ENCODE data around the gene DOHH.

The DOHH gene

DNA sequence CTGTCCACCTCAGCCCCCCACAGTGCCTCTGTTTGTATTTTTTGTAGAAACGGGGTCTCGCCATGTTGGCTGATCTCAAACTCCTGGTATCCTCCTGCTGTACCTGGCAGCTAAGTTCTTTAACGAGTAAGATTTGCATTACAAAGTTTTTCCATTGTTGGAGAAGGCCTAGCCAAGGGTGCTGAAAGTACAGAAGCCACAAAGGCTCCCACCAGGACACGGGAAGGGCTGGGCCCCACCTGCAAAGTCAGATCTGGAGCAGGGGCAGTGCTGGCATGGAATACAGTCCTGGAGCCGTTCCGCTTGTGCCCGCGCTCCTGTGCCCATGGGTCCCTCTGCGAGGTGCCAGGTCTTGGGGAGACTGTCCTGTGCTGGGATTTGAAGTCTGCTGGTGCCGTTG is 17.8 kb upstream of the DOHH start:
- no peak overlapping the region for H3K4me3 ChIP-seq (ENCODE audit: low read depth, low read length)
- TF ChIP-seq, protein P1, sequence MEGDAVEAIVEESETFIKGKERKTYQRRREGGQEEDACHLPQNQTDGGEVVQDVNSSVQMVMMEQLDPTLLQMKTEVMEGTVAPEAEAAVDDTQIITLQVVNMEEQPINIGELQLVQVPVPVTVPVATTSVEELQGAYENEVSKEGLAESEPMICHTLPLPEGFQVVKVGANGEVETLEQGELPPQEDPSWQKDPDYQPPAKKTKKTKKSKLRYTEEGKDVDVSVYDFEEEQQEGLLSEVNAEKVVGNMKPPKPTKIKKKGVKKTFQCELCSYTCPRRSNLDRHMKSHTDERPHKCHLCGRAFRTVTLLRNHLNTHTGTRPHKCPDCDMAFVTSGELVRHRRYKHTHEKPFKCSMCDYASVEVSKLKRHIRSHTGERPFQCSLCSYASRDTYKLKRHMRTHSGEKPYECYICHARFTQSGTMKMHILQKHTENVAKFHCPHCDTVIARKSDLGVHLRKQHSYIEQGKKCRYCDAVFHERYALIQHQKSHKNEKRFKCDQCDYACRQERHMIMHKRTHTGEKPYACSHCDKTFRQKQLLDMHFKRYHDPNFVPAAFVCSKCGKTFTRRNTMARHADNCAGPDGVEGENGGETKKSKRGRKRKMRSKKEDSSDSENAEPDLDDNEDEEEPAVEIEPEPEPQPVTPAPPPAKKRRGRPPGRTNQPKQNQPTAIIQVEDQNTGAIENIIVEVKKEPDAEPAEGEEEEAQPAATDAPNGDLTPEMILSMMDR (IDR thresholded peaks at IDR 0.05; ENCODE audit: low read depth, low read length): no peak

DNA sequence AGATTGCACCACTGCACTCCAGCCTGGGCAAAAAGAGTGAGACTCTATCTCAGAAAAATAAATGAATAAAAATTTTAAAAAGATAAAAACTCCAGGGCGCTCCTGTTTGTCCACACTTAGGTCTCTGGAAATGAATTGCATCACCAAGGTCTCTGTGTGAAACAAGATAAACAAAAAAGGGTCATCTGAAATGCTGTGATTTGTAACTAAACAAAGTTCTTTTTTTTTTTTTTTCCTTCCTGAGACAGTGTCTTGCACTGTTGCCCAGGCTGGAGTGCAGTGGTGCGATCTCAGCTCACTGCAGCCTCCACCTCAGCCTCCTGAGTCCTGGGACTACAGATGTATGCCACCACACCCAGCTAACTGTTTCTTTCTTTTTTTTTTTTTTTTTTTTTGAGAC is 17.2 kb upstream of the DOHH start:
- H3K4me3 ChIP-seq (ENCODE audit: low read depth, low read length): no peak overlapping the region
- TF ChIP-seq, protein P1 (IDR thresholded peaks at IDR 0.05; ENCODE audit: low read depth, low read length): no peak

DNA sequence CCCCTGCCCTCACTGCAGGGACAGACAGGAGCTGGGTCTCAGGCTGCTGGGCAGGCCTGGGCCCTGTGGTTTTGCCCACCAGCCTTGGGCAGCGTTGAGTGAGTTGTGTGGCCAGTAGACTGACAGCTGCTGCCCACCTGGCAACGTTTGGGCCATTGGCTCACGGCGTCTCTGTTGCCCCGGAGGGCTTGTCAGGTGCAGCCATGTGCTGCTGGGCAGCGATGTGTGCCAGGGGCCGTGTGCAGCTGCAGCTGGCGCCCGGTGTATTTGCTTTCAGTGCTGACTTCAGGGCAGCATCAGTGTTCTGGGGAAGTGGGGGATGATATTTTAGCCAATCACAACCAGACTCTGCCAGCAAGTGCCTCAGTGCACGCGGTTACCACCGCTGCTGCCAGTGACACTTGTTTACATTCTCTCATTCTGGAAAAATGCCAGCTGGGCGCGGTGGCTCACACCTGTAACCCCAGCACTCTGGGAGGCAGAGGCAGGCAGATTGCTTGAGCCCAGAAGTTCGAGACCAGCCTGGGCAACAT is 16.3 kb upstream of the DOHH start:
- TF ChIP-seq, protein P1 (IDR thresholded peaks at IDR 0.05; ENCODE audit: low read depth, low read length): no peak
- H3K4me3 ChIP-seq (ENCODE audit: low read depth, low read length): no peak overlapping the region

DNA sequence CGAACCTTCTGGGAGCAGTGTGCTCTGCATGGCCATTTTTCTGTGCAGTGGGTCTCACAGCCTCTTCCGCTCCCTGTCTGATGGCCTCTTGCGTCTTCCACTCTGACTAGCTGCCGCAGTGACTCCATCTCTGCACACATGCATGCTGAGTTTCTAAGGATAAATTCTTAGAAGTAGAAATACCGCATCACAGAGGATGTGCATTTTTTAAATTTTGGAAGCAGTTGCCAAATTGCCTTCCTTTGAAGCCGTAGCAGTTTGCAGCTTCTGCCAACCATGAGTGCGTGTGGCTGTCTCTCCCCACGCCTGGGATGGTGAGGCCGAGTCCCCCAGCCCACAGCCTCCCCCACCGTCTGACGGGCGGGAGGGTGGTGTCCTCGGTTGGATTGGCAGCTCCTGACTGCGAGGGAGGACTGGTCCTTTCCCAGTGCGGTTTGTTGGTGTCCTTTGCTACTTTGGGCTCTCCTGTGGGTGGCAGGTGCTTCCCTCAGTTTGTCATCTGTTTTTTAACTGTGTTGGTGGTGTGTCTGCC is 15.5 kb upstream of the DOHH start:
- H3K4me3 ChIP-seq (ENCODE audit: low read depth, low read length): no peak overlapping the region
- TF ChIP-seq, protein P1 (IDR thresholded peaks at IDR 0.05; ENCODE audit: low read depth, low read length): no peak

DNA sequence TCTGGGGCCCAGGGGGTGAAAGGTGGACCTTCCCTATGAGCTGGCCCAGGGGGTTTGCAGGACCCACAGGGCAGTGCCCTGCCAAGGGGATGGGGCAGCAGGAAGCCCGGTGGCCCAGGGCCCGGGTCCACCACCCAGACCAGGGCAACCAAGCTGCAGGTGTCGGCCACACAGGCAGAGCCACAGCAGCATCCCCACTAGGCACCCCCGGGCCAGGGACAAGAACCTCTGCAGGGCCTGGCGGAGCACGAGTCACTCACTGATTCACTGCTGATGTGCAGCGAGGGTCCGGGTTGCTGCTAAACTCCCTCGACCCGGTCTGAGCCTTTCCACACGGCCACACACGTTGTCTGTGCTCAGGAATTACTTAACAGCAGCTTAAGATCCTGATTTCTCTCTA is 14.5 kb upstream of the DOHH start:
- TF ChIP-seq, protein P1 (IDR thresholded peaks at IDR 0.05; ENCODE audit: low read depth, low read length): no peak

DNA sequence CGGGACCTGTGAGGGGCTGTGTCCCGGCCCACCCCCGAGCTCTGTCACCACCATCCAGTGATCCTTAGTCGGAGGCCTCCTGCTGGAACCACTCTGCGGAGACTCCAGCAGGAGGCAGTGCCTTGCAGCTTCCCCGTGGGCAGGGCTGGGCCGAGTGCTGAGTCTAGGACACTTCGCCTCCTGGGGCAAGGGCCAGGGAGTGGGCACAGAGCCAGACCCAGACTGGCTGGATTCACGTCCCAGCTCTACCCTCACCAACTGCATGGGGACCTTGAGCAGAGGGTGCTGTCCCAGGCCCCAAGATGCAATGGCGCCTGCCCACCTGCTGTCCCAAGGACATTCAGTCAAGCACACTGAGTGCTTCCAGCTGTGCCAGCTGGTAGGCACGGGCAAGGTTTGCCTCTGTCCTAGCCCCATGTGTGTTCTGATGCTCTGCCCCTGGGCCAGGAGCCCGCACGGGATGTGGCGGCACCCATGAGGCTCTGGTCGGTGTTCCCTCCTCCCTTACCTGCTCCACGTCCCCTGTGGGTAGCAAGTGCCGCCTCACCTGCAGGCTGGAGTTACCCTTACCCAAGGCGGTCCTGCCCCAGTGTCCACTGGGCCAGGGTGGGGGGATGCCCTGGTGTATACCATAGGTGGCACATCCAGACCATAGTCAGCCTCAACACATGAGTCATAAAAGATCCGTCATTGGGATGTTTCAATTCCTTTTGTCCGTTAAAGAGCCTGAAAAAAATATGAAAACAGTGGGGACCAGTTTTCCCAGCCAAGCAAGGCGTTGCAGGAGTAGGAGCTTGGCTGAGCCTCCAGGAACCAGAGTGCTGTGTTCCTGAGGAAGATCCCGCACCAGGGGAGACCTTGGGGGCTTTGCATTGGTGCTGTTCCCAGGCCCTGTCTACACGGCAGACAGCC is 13.0 kb upstream of the DOHH start:
- H3K4me3 ChIP-seq (ENCODE audit: low read depth, low read length): no peak overlapping the region
- TF ChIP-seq, protein P1 (IDR thresholded peaks at IDR 0.05; ENCODE audit: low read depth, low read length): no peak

More for the DNA sequence above, 14.5 kb upstream of the DOHH start:
- H3K4me3 ChIP-seq (ENCODE audit: low read depth, low read length): no peak overlapping the region
